Embryonic facial prominence (tissue), 1 donor: ENCODE results near the gene MLC1.

Experiments used
- DNase-seq: peaks from one replicate; pipeline ENCODE4 v3.0.0-alpha.2; 2016; ENCODE audit errors: extremely low spot score

Gene MLC1

DNA sequence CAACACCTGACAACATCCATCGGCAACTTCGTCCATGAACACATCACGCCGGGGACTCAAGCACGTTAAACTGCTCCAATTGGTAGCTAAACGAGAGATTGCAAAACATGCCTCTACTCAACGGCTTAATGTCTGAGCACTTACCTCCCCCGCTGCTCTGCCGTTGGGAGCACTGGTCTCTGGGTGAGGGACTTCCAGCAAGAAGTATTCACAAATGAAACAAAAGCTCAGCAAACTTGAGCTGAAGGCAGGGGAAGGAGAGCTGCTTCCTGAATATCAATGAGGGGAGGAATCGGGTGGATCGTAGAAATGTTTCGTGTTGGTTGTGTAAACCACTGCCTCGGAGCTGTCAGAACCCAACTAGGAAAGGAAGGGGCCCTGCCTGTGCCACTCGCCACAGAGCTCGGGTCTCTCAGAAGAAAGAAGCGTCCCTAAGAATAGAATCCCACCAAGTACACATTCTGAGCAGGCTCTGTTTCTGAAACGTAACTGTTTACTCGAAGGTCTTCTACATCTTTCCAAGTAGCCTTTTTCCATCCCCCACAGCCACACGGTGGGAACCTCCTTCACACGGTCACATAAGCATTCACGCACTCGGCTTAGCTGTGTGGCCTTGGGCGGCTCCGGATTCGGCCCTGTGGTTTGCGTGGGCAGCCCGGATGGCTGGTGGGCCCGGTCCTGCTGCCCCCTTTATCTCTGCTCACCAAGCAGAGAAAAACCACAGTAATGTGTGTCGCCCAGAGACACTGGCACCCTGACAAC, at the start of gene MLC1:
Gene MLC1 (minus strand): TSS at position 216 of the 762 bp plus-strand sequence. CDS start 524 bp downstream, outside the sequence.
- DNase-seq = no peak

DNA sequence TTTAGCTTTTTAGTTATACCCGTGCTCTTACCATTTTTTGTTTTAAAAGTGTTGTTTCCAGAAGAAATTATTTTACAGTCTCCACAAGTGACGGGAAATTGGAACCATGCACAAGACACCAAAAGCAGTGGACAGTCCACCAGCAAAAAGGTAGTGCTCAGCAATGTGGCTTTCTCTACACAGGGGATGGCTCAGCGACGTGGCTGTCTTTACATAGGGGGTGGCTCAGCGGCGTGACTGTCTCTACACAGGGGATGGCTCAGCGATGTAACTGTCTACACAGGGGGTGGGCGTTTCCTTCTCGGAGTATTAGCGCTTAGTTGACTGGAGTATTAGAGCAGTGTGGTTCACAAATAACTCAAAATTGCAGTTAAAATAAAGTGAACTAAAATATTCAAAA, 49.3 kb upstream of the MLC1 start:
- no peak for DNase-seq

DNA sequence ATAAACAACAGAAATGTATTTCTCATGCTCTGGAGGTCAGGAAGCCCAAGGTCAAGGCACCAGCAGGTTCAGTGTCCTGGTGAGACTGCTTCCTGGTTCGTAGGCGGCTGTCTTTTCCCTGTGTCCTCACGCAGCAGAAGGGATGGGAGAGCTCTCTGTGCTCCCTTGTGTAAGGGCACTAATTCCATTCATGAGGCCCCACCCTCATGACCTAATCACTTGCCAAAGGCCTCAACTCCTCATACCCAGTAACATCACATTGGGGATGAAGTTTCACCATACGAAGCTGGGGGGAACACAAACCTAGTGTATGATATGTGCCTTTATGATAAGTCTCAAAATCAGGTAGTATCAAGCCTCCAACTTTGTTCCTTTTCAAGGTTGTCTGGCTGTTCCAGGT, 46.7 kb upstream of the MLC1 start:
- no peak for DNase-seq

GRCh38 chr22:50129121-50129736, 44.0 kb upstream of the MLC1 start:
- no peak for DNase-seq

GRCh38 chr22:50125029-50125428, 39.8 kb upstream of the MLC1 start:
- no peak for DNase-seq

DNA sequence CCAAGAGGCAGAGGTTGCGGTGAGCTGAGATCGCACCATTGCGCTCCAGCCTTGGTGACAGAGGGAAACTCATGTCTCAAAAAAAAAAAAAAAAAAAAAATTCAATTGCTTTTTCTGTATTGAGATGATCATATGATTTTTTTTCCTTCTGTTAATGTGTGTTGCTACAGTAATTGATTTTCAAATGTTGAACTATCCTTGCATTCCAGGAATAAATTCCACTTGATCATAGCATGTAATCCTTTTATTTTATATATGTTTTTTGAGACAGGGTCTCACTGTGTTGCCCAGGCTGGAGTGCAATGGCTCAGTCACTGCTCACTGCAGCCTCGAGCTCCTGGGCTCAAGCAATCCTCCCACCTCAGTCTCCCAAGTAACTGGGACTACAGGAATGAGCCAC, 37.9 kb upstream of the MLC1 start:
- no peak for DNase-seq

- DNase-seq = no peak
Observed at GRCh38 chr22:50121202-50121740, 36.0 kb upstream of the MLC1 start.

DNA sequence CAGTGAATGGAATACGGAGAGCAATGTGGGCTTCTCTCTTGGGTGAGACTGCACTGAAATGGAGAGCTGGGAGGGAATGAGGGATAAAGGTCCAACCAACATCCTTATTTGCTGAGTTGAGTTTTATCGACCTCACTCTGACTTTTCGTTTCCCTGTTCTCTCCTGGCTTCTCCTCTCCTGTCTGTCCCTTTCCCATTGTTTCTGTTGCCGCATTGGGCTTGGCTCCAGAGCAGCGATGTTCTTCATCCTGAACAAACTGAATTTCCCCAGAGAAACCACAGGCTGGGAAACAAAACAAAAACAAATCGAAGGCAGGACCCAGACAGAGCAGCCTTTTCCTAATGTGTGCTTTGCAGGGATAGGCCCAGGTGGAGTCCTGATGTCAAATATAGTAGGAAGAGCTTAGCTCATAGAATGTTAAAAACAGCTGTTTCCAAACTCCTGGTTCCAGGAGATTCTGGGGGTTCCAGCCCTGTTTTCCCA, 34.6 kb upstream of the MLC1 start:
- no peak for DNase-seq

DNA sequence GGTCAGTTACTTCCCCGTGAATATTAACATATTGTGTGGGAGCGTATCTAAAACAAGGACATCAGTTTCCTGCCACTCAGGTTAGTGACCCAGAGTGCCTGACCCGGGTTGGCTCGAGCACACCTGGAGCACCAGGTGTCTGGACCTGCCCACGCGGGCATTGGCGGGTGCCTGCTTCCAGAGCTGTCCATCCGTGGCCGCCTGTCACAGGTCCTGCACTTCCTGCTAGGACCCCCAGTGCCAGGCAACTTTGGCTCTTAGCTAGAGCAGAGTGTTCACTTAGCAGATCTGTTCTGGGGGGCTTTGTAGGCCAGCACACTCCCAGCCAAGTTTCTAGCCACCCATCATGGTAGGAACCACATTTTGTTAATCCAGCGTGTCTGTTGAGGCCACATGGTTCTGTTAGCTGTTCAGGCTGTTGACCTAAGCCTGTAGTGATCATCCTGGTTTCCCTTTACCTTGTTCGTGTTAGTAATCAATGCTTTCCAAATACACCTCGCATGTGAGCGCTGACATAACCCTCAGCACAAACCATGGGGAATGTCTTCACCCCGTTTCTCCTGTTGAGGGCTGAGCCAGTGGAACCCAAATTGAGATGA, 34.0 kb upstream of the MLC1 start:
- DNase-seq = no peak

- DNase-seq = no peak
Observed at GRCh38 chr22:50118557-50119168, 33.4 kb upstream of the MLC1 start.

DNA sequence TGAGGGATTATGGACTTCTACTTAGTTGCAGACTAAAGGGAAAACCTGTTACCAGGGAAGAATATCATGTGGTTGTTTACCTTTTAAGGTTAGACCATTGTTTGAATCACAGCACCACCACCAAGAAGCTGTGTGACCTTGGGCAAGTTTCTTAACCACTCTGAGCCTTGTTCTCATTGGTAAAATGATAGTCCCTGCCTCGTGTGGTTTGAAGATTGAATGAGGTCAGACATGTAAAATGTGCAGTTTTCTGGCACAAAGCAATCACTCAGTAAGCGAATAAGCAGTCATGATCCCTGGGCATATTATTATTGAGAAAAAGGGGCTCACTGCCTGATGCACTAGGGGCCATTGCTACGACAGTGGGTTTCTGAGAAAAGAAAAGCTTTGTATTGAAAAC, 32.9 kb upstream of the MLC1 start:
- no peak for DNase-seq

DNA sequence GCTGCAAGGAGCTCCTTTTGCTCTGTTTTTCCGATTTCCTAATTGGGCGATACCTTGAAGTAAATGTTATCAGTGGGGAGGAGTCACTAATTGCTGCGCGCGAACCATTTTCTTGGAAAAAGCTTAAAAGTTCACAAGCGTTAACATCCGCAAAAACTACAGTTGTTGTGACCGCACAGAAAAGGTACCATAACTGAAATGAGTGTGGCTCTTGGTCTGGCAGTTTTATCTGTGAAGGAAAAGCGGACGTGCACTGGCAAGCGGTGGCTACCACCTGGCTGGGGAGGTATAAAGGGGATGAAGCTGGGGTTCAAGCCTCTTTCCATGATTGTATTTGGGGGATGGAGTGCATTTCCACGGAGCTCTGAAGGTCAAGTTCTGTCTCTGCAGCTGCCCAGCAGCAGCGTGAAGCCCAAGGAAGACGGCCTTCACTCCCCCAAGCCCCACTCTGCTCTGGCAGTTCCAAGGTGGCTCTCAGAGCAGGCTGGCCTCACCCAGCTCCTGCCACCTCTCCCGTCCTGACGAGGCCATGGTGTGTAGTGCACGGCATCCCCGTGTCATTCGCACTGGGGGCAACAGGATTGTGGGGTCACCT, 32.0 kb upstream of the MLC1 start:
- no peak for DNase-seq

DNA sequence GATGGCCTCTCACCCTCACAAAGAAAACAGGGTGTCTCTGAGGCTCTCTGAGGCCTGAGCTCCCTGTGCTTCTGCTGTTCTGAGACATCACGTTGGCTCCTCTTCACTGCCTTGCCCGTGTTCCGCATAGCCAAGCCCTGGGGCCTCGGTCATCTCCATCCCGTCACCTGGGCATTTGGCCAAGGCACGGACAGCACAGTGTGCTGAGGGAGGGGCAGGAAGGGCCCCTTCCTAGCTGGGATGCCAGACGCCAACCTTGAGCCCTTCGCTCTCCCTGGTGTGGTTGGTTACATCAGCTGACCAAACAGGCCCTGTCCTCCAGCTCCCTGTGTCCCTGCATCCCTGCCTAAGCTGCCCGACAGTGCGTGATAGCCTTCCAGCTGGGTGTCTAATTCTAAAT, 30.5 kb upstream of the MLC1 start:
- DNase-seq = no peak

DNA sequence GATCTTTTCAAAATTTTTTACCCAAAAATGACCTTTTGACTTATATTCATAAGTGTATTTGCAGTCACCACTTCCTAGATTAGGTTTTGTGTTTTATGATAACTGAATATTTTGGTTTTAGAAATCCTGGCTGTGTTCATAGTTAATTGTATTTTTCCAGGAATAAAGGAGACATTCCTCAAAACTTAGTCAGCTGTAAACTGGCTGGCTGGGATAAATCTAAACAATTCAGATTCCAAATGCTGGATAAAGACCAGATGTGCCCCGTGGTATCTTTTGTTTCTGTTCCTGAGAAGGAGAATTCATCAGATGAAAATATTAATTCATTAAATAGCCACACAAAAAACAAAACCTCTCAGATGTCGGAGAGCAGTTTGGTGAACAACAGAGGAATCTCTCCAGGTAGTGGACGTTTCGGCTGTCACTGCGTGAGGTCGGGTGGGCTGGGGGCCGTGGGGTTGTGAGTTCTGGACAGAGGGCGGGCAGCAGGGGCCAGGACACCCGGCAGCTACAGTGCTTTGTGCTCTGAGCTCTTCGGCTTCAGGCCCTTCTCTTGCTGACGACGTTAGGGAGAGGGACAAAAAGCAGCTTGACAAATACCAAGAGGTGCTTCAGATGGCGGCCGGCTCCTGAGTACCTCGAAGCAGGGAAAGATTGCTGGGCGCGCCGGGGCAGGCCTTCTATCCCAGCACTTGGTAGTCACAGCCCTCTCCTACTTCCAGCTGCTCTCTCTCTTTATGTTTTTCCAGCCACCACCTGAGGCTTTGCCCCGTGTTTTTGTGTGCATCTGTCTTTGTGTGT, 29.2 kb upstream of the MLC1 start:
- no peak for DNase-seq

DNA sequence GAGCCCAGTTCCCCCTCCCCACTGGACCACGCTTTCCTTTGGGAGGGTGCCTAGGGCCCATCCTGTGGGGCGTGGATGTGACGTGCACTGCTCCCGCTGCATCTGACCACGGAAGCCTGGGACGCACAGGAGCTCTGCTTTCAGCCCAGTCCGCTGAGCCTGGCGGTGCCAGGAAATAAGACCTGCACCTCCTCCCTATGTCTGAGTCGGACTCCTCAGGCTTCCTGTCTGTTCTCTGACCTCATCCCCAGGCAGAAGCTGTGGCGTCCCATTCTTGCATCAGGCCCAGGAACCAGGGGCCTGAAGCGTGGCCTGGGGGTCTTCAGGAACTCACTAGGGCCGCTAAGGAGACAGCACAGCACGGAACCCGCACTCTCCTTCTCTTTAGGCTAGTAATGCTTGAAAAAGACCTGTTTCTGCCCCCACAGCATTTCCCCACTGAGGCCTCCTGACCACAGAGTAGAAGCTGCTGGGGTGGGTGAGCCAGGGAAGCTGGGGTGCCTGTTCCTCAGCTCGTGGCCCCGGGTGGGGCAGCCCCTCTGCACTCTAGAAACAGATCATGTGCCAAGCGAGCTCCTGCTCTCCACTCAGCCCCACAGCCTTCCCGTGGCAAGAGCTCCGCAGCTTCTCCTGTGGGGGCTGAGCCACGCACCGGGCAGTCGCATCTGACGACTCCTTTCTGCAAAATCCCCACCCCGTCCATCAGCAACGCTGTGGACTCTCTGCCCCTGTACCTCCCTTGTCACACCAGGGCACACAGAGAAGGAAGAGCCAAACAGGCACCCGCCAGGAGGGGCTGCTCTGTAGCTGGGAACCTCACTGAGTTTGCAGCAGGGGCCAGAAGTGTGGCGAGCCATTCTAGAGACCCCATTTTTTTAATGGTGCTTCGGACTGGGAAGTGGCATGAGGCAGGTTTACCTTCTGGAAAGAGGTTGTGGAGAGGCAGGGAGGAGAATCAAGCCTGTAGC, 27.2 kb upstream of the MLC1 start:
- no peak for DNase-seq

DNA sequence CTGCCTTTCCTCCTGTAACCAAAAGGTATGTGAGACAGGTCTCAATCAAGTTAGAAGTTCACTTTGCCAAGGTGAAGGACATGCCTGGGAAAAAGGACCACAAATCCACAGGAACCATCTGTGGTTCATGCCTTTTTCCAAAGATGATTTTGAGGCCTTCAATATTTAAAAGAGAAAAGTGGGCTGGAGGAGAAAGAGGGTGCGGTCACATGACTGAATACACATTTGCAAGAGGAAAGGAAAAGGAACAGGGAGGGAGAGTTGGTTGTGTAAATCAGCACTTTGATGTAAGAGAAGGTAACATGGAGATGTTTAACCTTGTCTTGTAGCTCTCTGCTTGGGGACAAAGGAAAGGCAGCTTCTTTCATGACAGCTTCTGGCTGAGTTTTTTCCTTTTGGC, 25.8 kb upstream of the MLC1 start:
- DNase-seq = no peak

GRCh38 chr22:50107529-50107928, 22.3 kb upstream of the MLC1 start:
- DNase-seq = no peak

DNA sequence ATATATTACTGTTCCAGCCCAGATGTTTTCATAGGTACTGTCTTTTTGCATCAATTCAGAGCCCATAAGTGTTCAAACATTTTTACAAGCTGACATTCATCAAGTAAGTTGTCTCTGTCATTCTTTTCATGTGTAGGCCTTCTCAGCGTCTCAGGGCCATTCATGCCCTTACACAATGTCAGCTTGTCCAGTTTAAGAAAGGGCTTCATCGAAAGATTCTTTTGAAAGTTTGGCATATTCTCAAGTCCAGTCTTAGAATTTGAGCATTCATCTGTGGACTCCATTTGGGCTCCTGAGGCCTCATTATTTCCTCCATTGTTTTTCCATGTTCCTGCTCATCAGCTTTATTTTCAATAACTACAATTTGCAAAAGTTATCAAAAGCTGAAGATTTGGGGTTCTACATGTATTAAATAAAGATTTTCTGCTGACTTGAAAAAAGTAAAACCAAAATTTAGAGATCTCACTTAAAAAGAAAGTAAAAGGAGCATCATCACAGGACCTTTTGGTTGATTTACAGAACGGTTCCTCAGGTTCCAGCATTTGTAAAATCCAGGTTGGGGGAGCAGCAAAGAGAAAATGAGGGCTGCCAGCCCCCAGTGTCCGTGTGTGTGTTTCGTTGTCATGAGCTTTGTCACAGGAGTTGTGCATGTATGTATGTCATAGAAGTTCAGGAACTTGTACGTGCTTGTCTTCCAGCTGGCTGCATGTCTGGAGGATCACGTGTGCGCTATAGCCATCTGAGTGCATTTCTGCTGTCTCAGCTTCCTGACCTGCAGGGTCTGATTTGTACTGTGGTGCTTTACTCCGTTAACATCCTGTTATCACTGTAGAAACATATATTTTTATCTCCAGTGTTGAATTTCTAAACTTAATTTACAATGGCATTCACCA, 20.2 kb upstream of the MLC1 start:
- no peak for DNase-seq

DNA sequence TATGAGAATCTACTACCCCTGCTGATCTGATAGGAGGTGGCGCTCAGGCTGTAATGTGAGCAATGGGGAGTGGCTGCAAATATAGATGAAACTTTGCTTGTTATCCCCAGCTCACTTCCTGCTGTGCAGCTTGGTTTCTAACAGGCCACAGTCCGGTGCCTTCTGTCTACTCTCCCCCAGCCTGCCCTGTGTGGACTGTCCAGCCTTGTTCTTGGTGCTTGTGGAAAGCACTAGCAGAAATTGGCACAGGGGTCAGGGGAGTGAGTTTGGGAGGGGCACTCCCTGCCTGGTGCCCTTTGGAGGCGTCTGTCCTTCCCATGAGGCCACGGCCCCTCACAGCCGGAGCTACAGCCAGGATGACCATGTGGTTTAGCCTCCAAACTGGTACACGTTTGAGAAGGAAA, 18.9 kb upstream of the MLC1 start:
- no peak for DNase-seq
